Stimulated activated CD4-positive, alpha-beta T cell treated with anti-CD3 and anti-CD28 coated beads, Interleukin-1b, Interleukin-23, amount 100 ng/mL, for 24 hours (primary cell): ENCODE measurements around the gene VPS50.
"Not testable (repeated sequence)": the region's sequence is repeated elsewhere in the genome, so short reads cannot be mapped to it uniquely, and the experiment has no call there.

Source experiments
- DNase-seq, 4 experiments: peaks; one replicate each; pipeline ENCODE4 v3.0.0-alpha.2; 2020; ENCODE audit warnings: low read depth in 4 of 4, low spot score in 1 of 4

Gene VPS50

GRCh38 chr7:93327006-93327633 is 95.0 kb downstream of the VPS50 start:
- no peak for DNase-seq

- no peak for DNase-seq
These were observed 99.5 kb downstream of the VPS50 start for GRCh38 chr7:93331706-93332105.

GRCh38 chr7:93332172-93332571 is 100.0 kb downstream of the VPS50 start:
- DNase-seq, result no peak

- DNase-seq, result no peak
These were observed 104.9 kb downstream of the VPS50 start for GRCh38 chr7:93337052-93337451.

- DNase-seq, result not testable (repeated sequence)
These were observed 110.0 kb downstream of the VPS50 start for GRCh38 chr7:93342178-93342577.

GRCh38 chr7:93350338-93350737 is 118.2 kb downstream of the VPS50 start:
- DNase-seq, result no peak

GRCh38 chr7:93352881-93353280 is 120.7 kb downstream of the VPS50 start:
- no peak for DNase-seq

- DNase-seq, result no peak
These were observed 122.6 kb downstream of the VPS50 start for GRCh38 chr7:93354815-93355214.

- no peak for DNase-seq
These were observed 127.5 kb downstream of the VPS50 start for GRCh38 chr7:93359520-93360198.

GRCh38 chr7:93361853-93362252 is 129.7 kb downstream of the VPS50 start:
- no peak for DNase-seq

- DNase-seq, result no peak
These were observed 132.6 kb downstream of the VPS50 start for GRCh38 chr7:93364806-93365205.

GRCh38 chr7:93365341-93365740 is 133.2 kb downstream of the VPS50 start:
- DNase-seq, result no peak

- DNase-seq, result no peak
These were observed 134.7 kb downstream of the VPS50 start for GRCh38 chr7:93366816-93367215.

GRCh38 chr7:93367254-93367653 is 135.1 kb downstream of the VPS50 start:
- no peak for DNase-seq

GRCh38 chr7:93370937-93371336 is 138.8 kb downstream of the VPS50 start:
- not testable (repeated sequence) for DNase-seq

GRCh38 chr7:93373537-93373936 is 141.4 kb downstream of the VPS50 start:
- DNase-seq, result no peak

GRCh38 chr7:93374345-93374940 is 142.3 kb downstream of the VPS50 start:
- no peak for DNase-seq

GRCh38 chr7:93375603-93376002 is 143.4 kb downstream of the VPS50 start:
- no peak for DNase-seq

GRCh38 chr7:93378131-93378760 is 146.1 kb downstream of the VPS50 start:
- DNase-seq, result no peak

- DNase-seq, result no peak
These were observed 150.2 kb downstream of the VPS50 start for GRCh38 chr7:93382362-93382761.

- no peak for DNase-seq
These were observed 158.5 kb downstream of the VPS50 start for GRCh38 chr7:93390660-93391059.

- DNase-seq, result no peak
These were observed 160.8 kb downstream of the VPS50 start for GRCh38 chr7:93392984-93393383.
